ENCODE data around the gene USP48. TPM values are rescaled to one million over a fixed set of nuclear protein-coding genes. Genes with fewer than 3 reads are reported as not detected.
A peak's percentile ranks its signal among the peaks of the same experiment; 100 is the strongest.

Gene USP48
- total RNA-seq, 2 experiments from 2014 or later, result 72.1 to 72.4 TPM

GRCh38 chr1:21639594-21640041 lies 143.3 kb downstream of the USP48 start:
- no peaks in the 10 kb centered on the region for H3K9me3 Mint-ChIP-seq
- no peak overlapping the region for H3K27ac Mint-ChIP-seq
- ChIA-PET POLR2A (no interaction called here), CTCF (interaction anchor here (1.2 kb wide), 1 partner anchor 7 kb away, joined by 3 read pairs; no protein-coding TSS in a partner anchor)
- peaks cover 6% of the 10 kb centered on the region for H3K4me1 Mint-ChIP-seq (ENCODE audit: low read depth)
- no peaks in the 10 kb centered on the region for H3K36me3 Mint-ChIP-seq (ENCODE audit: low read depth)
- TF ChIP-seq CTCF (IDR thresholded peaks at IDR 0.05), result no peak
- DNase-seq, result no peak
- no peak overlapping the region for H3K4me3 Mint-ChIP-seq
- ATAC-seq, result no peak
- intact Hi-C loops (cut with micrococcal nuclease), result no loop called here
- H3K27me3 Mint-ChIP-seq, result peaks cover 10% of the 10 kb centered on the region

- CTCF ChIA-PET, result interaction anchor here (0.9 to 1.2 kb wide), 2 partner anchors 8 to 19 kb away, joined by 3 read pairs; no protein-coding TSS in a partner anchor
- peak; percentile 39 for DNase-seq
- POLR2A ChIA-PET, result no interaction called here
- no peak for TF ChIP-seq CTCF (IDR thresholded peaks at IDR 0.05)
- Mint-ChIP-seq H3K27me3 (peaks cover 7% of the 10 kb centered on the region), H3K36me3 (ENCODE audit: low read depth) (no peaks in the 10 kb centered on the region), H3K4me3 (no peak overlapping the region), H3K4me1 (ENCODE audit: low read depth) (peaks cover 6% of the 10 kb centered on the region), H3K9me3 (no peaks in the 10 kb centered on the region), H3K27ac (no peak overlapping the region)
- peak; percentile 80 for ATAC-seq
- intact Hi-C loops (cut with micrococcal nuclease), result no loop called here
Measured at GRCh38 chr1:21638531-21639341, 144.2 kb downstream of the USP48 start.

- ATAC-seq (no peak), DNase-seq (no peak)
- ChIA-PET CTCF (no interaction called here), POLR2A (no interaction called here)
- Mint-ChIP-seq H3K27ac (no peak overlapping the region), H3K4me1 (ENCODE audit: low read depth) (peaks cover 6% of the 10 kb centered on the region), H3K36me3 (ENCODE audit: low read depth) (no peaks in the 10 kb centered on the region), H3K4me3 (no peak overlapping the region), H3K27me3 (no peaks in the 10 kb centered on the region), H3K9me3 (no peaks in the 10 kb centered on the region)
- intact Hi-C loops (cut with micrococcal nuclease), result no loop called here
- no peak for TF ChIP-seq CTCF (IDR thresholded peaks at IDR 0.05)
Measured at GRCh38 chr1:21637514-21637913, 145.4 kb downstream of the USP48 start.

- no peak for TF ChIP-seq CTCF (IDR thresholded peaks at IDR 0.05)
- no peak overlapping the region for H3K4me3 Mint-ChIP-seq
- CTCF ChIA-PET, result no interaction called here
- no peaks in the 10 kb centered on the region for H3K36me3 Mint-ChIP-seq (ENCODE audit: low read depth)
- H3K27me3 Mint-ChIP-seq, result no peaks in the 10 kb centered on the region
- intact Hi-C loops (cut with micrococcal nuclease), result no loop called here
- DNase-seq (no peak), ATAC-seq (no peak)
- H3K9me3 Mint-ChIP-seq, result no peaks in the 10 kb centered on the region
- POLR2A ChIA-PET, result no interaction called here
- no peak overlapping the region for H3K27ac Mint-ChIP-seq
- H3K4me1 Mint-ChIP-seq (ENCODE audit: low read depth), result peaks cover 6% of the 10 kb centered on the region
Measured at GRCh38 chr1:21636029-21636428, 146.9 kb downstream of the USP48 start.

- CTCF ChIA-PET, result no interaction called here
- Mint-ChIP-seq H3K4me1 (ENCODE audit: low read depth) (peaks cover 6% of the 10 kb centered on the region), H3K27ac (no peak overlapping the region), H3K36me3 (ENCODE audit: low read depth) (no peaks in the 10 kb centered on the region), H3K27me3 (no peaks in the 10 kb centered on the region), H3K9me3 (no peaks in the 10 kb centered on the region), H3K4me3 (no peak overlapping the region)
- intact Hi-C loops (cut with micrococcal nuclease), result no loop called here
- POLR2A ChIA-PET, result no interaction called here
- ATAC-seq (no peak), DNase-seq (no peak)
- TF ChIP-seq CTCF (IDR thresholded peaks at IDR 0.05), result no peak
Measured at GRCh38 chr1:21634806-21635535, 148.0 kb downstream of the USP48 start.
